ENCODE measurements around the gene NUDT8.
"Not testable (repeated sequence)": the region's sequence is repeated elsewhere in the genome, so short reads cannot be mapped to it uniquely, and the experiment has no call there.

NUDT8 gene, protein sequence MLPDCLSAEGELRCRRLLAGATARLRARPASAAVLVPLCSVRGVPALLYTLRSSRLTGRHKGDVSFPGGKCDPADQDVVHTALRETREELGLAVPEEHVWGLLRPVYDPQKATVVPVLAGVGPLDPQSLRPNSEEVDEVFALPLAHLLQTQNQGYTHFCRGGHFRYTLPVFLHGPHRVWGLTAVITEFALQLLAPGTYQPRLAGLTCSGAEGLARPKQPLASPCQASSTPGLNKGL

DNA sequence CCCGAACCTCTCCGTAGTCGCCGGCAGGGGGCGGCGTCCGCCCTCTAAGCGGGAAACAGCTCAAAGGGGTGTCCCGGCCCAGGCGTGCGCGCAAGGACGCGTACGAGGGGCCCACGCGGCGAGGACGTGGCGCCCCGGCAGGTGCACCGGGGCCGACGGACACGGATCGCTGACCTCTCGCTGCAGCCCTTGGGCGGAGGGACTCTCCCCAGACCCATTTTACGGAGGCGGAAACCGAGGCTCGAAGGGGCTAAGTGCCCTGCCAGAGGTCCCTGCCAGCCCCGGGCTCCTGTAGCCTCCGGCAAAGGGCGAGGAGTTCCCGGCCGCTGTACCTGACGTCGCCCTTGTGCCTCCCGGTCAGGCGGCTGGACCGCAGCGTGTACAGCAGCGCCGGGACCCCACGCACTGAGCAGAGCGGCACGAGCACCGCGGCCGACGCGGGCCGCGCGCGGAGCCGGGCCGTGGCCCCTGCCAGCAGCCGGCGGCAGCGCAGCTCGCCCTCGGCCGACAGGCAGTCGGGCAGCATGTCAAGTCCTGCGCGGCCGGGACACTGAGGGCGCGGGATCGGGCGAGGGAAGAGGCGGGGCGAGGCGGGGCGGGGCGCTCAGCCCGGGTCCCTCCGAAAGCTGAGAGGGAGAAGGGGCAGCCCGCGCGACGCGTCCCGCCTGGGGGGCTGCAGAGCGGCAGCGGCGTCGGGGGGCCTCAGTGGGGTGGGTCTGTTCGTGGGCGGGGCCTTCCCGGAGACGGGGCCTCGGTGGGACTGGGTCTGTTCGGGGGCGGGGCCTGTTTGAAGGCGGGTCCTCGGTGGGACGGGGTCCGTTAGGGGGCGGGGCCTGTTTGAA lies at the start of gene NUDT8:
NUDT8 (minus strand) TSS at position 552 of the 842 bp plus-strand sequence; CDS start at position 526, 26 bp downstream.
- DNase-seq: peak; percentile 85

DNA sequence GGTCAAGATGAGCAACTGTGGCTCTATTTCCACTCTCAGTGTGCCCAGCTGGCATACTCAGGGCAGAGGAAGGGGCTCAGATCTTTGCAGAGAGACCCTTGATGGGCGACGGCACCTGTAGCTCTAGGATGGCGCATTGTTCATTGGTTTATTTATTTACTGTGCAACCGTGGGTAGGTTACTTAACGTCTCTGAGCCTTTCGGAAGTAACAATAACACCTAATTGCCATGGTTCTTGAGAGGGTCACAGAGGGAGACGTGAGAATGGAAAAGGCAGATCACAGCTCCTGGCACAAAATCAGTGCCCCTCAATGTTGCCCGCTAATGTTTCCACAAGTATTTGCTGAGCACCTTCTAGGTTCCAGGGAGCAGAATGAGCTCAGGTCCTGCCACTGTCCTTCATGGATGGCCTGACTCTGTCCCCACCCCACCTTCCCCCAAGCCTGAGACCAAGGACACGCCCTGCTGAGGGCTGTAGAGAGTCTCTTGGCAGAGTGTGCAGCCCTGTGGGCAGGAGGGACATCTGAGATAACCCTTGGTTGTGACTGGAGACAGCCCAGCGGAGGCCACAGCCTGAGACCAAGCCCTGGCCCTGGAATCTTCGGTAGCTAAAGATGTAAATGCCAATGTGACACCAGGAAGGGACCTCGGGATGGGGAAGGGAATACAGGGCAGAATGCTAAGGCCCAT lies 45.5 kb upstream of the NUDT8 start:
- no peak for DNase-seq

DNA sequence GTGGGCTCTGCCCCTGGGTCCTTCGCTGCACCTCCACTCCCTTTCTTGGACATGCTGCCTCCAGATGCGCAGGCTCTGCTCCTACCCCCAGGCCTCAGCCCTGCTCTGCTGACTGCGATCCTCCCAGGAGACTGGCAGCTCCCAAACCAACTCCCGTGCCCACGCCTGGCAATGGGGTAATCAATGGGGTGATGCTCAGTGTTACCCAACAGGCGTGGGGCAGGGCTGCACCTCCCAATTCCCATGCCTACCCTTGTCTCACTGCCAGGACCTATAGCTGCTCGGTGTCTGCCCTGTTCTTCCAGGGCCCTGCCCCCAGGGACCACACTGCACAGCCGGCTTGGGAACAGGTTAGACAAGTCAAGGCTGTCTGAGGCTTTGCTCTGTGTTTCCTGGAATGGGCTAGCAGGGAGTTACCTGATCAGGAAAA lies 44.7 kb upstream of the NUDT8 start, which contains the start of gene ALDH3B2:
ALDH3B2 (minus strand) TSS at position 182 of the 430 bp plus-strand sequence. CDS start 7,688 bp downstream, outside the sequence.
- no peak for DNase-seq

DNA sequence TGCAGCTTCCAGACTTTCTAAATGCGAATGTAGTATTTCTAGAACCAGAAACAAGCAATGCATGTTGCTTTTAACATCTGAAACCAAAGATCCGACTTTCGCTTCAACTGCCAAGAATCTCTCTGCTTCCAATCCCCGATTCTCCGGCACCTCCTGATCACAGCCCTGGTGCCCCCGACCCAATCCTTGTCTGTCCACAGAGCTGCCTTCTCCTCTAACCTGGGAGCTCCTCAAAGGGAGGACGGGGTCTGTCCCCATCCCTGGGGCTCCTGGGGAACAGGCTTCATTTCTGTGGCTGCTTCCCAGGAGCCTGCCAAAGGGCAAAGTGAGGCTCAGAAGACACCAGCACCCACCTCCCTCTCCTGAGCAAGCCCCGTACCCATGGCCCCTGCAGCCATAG lies 44.2 kb upstream of the NUDT8 start:
- DNase-seq: no peak

DNA sequence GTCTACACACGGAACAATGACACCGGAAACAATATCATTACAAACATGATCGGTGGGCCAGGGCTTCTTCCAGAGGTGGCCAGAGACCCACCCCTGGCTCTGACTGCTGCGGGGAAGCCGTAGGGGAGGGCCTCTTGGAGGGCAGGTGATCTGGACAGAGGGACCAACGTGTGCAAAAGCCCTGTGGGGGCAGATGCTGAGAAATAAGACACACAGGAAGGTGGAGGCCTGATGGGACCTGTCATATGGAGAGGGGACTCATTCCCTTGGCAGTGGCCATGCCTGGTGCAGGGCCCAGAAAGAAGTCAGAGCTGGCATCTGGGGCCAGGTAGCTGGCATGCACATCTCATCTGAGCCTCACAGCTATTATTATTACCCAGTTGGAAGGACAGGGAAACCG lies 43.6 kb upstream of the NUDT8 start:
- DNase-seq: no peak

DNA sequence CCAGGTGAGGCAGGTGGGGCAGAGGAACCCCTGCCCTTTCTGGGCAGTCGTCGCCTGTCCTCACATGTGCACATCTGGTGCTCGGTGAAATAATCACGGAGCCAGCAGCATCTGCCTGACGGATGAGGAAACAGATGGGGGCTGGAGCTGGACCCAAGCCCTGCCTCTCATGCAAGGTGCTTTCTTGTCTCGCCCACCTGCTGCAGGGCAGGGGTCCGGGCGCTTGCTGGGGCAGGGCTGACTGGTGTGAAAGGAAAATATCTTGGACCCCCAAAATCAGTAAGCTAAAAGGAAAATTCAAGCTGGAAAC lies 41.4 kb upstream of the NUDT8 start:
- no peak for DNase-seq

DNA sequence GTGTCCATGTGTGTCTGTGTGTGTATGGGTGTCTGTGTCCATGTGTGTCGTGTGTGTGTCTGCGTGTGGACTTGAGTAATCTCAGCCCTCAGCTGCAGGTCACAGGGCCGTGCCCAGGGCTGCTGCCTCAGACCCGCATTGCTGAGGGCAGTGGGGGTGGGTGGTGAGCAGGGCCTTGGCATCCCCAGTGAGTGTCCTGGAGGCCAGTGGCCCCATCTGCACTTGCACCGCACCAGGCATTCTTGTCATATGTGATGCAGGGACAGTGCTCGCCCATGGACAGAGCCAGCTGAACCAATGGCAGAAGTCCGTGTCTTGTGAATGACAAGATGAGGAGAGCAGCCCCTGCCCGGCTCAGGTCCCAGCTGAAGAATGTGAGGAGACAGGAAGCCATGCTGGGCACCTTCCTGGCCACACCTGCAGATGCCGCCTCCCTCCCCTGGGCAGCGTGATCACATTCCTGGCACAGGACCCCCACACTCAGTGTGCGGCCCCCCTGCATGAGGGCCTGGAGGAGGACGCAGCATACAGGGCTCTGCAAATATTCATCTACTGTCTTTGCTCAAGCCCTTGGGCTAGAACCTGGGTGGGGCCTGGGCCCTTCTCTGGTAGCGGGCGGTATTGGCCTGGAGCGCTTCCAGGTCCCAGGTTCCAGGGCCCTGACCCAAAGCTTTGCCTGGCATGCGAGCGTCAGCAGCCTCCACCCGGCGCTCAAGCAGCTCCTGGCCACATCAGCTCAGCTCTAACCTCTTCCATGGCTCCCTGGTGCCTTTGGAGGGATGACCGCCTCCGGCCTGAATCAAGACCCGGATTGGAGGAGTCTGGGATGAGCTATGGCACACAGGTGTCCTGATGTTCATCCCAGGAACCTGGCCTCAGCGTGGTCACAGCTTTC lies 40.8 kb upstream of the NUDT8 start:
- DNase-seq: no peak

- no peak for DNase-seq
Observed at GRCh38 chr11:67668192-67668551, 38.4 kb upstream of the NUDT8 start.

GRCh38 chr11:67667490-67668191 lies 37.9 kb upstream of the NUDT8 start:
- peak; percentile 30 for DNase-seq

DNA sequence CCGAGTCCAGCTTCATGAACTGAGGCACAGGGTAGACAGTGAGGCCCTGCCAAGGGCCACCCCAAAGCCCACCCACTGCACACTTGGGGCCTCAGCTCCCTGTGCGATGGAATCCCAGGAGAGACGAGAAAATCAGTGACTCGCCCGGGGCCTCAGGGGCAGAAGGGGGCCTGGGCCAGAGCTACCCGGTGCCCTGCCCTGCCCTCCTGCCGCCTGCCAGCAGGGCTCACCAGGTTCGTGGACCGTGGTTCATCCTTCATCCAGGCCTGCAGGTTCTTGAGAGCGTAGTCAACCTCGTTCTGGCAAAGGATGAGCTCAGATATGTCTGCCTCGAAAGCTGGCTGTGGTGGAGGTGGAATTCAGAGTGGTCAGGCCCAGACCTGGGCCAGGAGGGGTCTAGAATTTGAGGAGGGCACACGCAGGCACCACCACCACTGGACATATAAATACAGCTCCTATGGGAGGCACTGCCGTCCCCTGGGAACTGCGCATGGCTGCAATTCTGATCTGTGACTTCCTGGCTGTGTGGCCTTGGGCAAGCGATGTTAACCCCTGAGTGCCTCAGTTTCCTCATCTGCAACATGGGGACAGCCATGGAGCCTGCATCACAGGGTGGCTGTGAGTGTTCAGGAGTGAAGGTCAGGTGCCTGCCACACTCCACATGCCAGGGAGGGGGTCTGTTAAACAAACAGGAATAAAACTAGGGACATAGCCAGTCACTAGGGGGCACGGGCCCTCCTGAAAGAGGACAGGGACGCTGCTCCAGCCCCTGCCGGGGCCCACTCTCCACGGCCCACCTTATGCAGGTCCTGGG lies 37.1 kb upstream of the NUDT8 start:
- DNase-seq: no peak

- no peak for DNase-seq
Observed at GRCh38 chr11:67666303-67666645, 36.5 kb upstream of the NUDT8 start.

DNA sequence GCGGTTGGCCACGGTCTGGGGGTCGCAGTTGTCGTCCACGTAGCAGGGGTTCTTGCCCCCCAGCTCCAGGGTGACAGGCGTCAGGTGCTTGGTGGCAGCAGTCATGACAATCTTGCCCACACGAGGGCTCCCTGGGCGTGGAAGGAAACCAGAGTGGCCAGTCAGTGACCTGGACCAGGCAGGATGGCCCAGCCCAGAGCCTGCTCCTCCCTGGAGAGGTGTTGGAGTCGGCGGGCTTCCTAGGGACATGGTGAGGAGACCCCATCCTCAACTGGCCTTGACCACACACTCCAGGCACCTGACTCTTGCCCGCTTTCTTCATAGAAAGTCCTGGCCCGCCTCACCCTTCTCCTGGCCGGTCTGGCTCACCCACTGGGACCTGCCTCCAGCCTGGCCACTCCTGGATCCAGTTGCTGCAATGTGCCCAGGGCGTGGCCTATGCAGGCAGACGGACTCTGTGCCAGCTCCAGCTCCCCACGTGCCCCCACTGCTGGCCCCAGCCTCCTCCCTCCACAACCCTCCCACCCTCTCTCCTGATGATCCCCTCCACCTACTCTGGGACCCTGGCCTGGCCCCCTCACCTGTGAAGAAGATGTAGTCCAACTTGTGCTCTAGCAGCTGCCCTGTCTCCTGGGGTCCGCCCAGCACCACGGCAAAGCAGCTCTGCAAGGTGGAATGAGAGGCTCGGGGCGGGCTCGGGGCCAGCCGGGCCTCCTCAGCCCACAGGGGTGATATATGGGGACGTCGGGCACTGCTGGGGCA lies 36.0 kb upstream of the NUDT8 start:
- DNase-seq: no peak

DNA sequence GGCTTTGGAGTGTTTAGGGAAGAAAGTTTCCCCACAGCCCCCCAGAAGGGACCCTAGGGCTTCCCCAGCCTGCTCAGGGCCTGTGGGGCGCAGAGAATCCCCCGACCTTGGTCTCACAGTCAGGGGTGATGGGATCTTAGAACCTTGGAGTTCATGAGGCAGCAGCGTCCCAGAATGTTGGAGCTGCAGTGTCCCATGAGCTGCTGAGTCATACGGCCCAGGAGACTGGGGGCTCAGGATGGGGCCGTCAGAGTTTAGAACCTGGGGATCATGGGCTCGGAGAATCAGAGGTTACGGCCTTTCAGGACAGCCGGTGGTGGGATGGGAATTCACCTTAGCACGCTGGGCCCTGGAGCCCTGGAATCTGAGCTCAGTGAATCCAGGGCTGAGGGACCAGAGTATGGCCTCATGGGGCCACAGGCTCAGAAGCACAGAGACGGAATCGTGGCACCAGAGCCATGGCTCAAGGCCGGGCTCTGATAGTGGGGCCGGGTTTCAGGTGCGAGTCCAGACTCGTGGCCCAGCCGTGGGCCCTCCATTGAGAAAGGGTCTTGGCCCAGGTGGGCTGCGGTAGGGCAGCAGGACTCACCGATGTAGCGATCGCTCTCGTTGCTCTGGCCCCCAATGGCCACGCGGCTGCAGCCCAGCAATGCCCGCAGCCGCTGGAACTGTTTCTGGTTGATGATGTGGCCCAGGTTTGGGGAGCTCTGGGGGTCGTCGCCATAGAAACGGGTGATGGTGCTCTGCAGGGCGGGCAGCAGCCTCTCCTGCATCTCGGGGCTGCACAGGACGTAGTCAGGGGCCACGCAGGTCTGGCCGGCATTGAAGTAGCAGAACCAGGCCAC lies 35.2 kb upstream of the NUDT8 start:
- no peak for DNase-seq

GRCh38 chr11:67664213-67664585 lies 34.5 kb upstream of the NUDT8 start:
- DNase-seq: no peak

GRCh38 chr11:67663532-67664212 lies 33.9 kb upstream of the NUDT8 start:
- no peak for DNase-seq

DNA sequence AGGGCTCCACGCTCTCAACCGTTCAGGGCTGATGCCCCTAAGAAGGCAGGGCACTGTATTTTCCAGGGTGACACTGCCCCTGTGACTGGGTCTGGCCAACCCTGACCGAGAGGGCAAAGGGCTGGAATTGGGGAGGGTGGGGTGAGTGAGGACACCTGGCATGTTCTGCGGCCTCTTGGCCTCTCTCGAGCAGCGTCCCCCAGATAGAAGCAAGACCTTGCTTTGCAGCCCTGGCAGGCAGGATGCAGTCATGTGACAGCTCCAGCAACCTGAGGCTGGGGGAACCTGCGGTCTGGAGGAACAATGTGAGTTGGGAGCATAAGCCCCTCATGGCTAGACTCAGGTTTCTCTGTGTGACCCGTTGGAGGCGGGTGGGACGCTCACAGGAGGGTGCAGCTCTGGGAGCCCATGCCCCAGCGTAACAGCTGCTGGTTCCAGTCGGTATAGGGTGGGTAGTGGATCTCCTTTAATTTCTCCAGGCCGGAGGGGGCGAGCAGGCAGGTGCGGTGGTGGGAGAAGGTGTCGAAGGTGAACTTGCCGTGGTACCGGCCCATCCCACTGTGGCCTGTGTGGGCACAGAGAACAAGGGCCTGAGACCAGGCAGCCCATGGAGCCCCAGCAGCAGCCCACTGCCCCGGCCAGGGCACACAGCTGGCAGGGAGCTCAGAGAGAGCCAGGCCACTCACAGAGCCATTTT lies 33.2 kb upstream of the NUDT8 start:
- DNase-seq: no peak

- no peak for DNase-seq
Observed at GRCh38 chr11:67662142-67662834, 32.6 kb upstream of the NUDT8 start.

- DNase-seq: not testable (repeated sequence)
Observed at GRCh38 chr11:67660752-67661151, 31.0 kb upstream of the NUDT8 start.
